MCF 10A (cell line): ENCODE data around the gene RGS3. TPM values are rescaled to one million over a fixed set of nuclear protein-coding genes. Genes with fewer than 3 reads are reported as not detected.

ENCODE experiments used
- BruUV-seq: library from RNA; stranded (reverse); fragments of 400-500 nt; replicated peaks from 2 replicates; lab custom pipeline; 2021; lab: Mats Ljungman, UMichigan
- CTCF ChIA-PET: fragments of 300-600 bp; sonication (Branson Sonifier 250); formaldehyde crosslinking; extraction: SDS; loops from one replicate; lab custom pipeline; 2021; ENCODE audit warnings: antibody characterized with exemption, inconsistent platforms; lab: Yijun Ruan, JAX
- POLR2A ChIA-PET: fragments of 300-600, 350-650 bp; sonication (Branson Sonifier 250); formaldehyde crosslinking; extraction: SDS; loops from one replicate; lab custom pipeline; 2020; ENCODE audit warnings: antibody characterized with exemption, inconsistent platforms; lab: Yijun Ruan, JAX
- DNase-seq: peaks from one replicate; pipeline ENCODE4 v3.0.0-alpha.2; 2018; ENCODE audit not compliant: unreplicated experiment
- H3K27ac Mint-ChIP-seq: one replicate; pipeline ENCODE4 v1.8.0; 2022; ENCODE audit warnings: mild to moderate bottlenecking, low read depth, mixed read lengths; ENCODE audit not compliant: unreplicated experiment
- H3K27me3 Mint-ChIP-seq: one replicate; pipeline ENCODE4 v1.8.0; 2022; ENCODE audit warnings: mixed read lengths; ENCODE audit not compliant: insufficient read depth, unreplicated experiment
- H3K36me3 Mint-ChIP-seq: one replicate; pipeline ENCODE4 v1.8.0; 2022; ENCODE audit warnings: mild to moderate bottlenecking, moderate library complexity, mixed read lengths; ENCODE audit not compliant: insufficient read depth, unreplicated experiment
- H3K4me1 Mint-ChIP-seq: one replicate; pipeline ENCODE4 v1.8.0; 2022; ENCODE audit warnings: mixed read lengths; ENCODE audit not compliant: insufficient read depth, unreplicated experiment
- H3K4me3 Mint-ChIP-seq: one replicate; pipeline ENCODE4 v1.8.0; 2022; ENCODE audit warnings: mild to moderate bottlenecking, moderate library complexity, mixed read lengths; ENCODE audit not compliant: unreplicated experiment
- H3K9me3 Mint-ChIP-seq: one replicate; pipeline ENCODE4 v1.8.0; 2022; ENCODE audit warnings: mixed read lengths; ENCODE audit not compliant: unreplicated experiment
- intact Hi-C: fragments of 100-400 bp; cut with micrococcal nuclease; formaldehyde crosslinking; loops from 2 replicates; pipeline ENCODE4 v1.14.1; 2022
- total RNA-seq: library from RNA; stranded (reverse); gene quantifications from 2 replicates; pipeline ENCODE4 v1.2.3, GENCODE V29; 2022
- TF ChIP-seq, protein P1 (sequence below): fragments of 200-600 bp; IDR thresholded peaks from one replicate; pipeline ENCODE4 v1.8.0; 2022; ENCODE audit warnings: antibody characterized with exemption, mild to moderate bottlenecking; ENCODE audit not compliant: unreplicated experiment

The RGS3 gene
- total RNA-seq, 1 experiment from 2014 or later = 32.1 TPM

GRCh38 chr9:113606510-113606909, 143.0 kb downstream of the RGS3 start:
- CTCF ChIA-PET = interaction anchor here (0.5 to 10.1 kb wide), 6 partner anchors 10 to 161 kb away, joined by 3 to 81 read pairs (median 4); no protein-coding TSS in a partner anchor
- POLR2A ChIA-PET = interaction anchor here (1.1 kb wide), 1 partner anchor 10 kb away, joined by 3 read pairs; no protein-coding TSS in a partner anchor
- intact Hi-C loops = no loop called here
- H3K27me3 Mint-ChIP-seq = no peaks in the 10 kb centered on the region
- TF ChIP-seq, protein P1, sequence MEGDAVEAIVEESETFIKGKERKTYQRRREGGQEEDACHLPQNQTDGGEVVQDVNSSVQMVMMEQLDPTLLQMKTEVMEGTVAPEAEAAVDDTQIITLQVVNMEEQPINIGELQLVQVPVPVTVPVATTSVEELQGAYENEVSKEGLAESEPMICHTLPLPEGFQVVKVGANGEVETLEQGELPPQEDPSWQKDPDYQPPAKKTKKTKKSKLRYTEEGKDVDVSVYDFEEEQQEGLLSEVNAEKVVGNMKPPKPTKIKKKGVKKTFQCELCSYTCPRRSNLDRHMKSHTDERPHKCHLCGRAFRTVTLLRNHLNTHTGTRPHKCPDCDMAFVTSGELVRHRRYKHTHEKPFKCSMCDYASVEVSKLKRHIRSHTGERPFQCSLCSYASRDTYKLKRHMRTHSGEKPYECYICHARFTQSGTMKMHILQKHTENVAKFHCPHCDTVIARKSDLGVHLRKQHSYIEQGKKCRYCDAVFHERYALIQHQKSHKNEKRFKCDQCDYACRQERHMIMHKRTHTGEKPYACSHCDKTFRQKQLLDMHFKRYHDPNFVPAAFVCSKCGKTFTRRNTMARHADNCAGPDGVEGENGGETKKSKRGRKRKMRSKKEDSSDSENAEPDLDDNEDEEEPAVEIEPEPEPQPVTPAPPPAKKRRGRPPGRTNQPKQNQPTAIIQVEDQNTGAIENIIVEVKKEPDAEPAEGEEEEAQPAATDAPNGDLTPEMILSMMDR = no peak
- no peaks in the 10 kb centered on the region for H3K36me3 Mint-ChIP-seq
- BruUV-seq = no TSS peak
- H3K27ac Mint-ChIP-seq = no peak overlapping the region
- no peak for DNase-seq
- no peak overlapping the region for H3K4me3 Mint-ChIP-seq
- H3K4me1 Mint-ChIP-seq = peaks cover 13% of the 10 kb centered on the region
- no peaks in the 10 kb centered on the region for H3K9me3 Mint-ChIP-seq

- Mint-ChIP-seq H3K4me1 (peaks cover 5% of the 10 kb centered on the region), H3K9me3 (no peaks in the 10 kb centered on the region), H3K36me3 (no peaks in the 10 kb centered on the region), H3K27me3 (no peaks in the 10 kb centered on the region), H3K4me3 (no peak overlapping the region), H3K27ac (no peak overlapping the region)
- no TSS peak for BruUV-seq
- POLR2A ChIA-PET = no interaction called here
- TF ChIP-seq, protein P1 = no peak
- intact Hi-C loops = no loop called here
- CTCF ChIA-PET = interaction anchor here (1.0 to 10.1 kb wide), 2 partner anchors 49 to 355 kb away, joined by 3 to 81 read pairs; no protein-coding TSS in a partner anchor
- DNase-seq = no peak
Observed at GRCh38 chr9:113608082-113608685, 144.7 kb downstream of the RGS3 start.

DNA sequence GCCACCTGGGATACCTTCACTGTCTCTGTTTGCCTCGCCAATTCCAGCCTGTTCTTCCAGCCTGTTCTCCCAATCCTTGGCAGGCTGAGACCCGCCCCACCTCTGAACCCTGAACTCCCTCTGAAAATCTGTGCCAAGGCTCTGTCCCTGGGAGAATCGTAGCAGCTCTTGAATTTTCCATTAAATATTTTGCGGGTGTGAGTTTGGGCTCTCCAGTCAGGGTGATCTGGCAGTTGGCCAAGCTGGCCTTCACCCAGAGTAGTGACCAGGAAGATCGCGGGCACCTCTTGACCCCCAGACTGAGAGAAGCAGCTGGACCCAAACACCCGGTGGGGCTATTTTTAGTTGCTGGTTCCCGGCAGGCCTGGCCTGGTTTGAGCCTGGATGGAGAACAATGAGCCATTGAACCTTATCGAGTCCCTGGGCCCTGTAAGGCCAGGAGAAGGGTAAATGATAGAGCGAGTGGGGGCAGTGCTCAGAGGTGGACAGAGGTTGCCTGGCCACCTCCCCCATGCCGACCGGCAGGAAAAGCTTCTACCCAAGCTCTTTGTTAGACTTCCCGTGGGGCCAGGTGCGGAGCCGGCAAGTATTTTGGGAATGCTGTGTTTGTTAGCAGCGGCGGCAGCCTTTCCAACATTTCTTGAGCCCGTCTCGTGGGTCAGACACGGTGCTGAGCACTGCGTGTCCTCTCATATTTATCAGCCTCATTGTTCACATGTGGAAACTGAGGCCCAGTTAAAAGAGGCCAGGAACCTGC, 146.2 kb downstream of the RGS3 start:
- Mint-ChIP-seq H3K27ac (no peak overlapping the region), H3K36me3 (no peaks in the 10 kb centered on the region), H3K4me3 (no peak overlapping the region), H3K27me3 (no peaks in the 10 kb centered on the region), H3K4me1 (no peaks in the 10 kb centered on the region), H3K9me3 (no peaks in the 10 kb centered on the region)
- ChIA-PET CTCF (interaction anchor here (0.6 to 1.1 kb wide), 4 partner anchors 18 to 318 kb away, joined by 3 to 4 read pairs (median 4); no protein-coding TSS in a partner anchor), POLR2A (no interaction called here)
- no peak for DNase-seq
- intact Hi-C loops = no loop called here
- no TSS peak for BruUV-seq
- TF ChIP-seq, protein P1 = no peak

DNA sequence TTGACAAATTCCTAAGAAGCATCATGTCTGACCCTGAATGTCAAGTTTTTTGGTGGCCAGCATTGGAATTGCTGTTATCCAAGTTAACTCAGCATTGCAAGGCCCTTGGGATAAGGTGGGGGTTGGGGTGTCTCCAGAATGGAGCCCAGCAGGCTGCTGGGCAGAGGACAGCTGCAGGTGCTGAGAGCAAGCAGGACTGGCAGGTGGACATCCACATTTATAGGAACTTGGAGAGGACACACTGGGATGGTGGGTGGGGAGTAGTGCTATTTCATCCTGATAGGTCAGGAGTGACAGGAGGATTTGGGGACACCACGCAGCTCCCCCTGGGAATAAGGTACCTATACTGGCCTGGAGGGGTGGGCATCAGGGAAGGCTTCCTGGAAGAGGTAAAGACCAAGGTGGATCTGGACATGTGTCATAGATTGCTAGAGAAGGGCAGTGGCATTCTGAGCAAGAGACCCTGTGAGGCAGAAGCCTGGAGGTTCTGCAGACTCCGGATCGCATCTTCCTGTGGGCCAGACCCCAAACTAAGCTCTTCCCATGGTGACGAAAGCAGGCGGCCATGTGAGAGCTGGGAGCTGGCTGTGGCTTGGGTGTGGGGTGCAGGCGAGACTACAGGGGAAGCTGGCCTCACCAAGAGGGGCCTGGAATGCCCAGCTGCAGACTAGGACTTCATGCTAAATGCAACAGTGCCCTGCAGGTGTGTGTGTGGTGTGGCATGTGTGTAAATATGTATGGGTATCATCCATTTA, 148.1 kb downstream of the RGS3 start:
- ChIA-PET POLR2A (no interaction called here), CTCF (interaction anchor here (0.8 to 1.1 kb wide), 4 partner anchors 11 to 44 kb away, joined by 3 to 4 read pairs (median 4); no protein-coding TSS in a partner anchor)
- H3K36me3 Mint-ChIP-seq = no peaks in the 10 kb centered on the region
- no peaks in the 10 kb centered on the region for H3K27me3 Mint-ChIP-seq
- no peak for DNase-seq
- TF ChIP-seq, protein P1 = no peak
- no peaks in the 10 kb centered on the region for H3K4me1 Mint-ChIP-seq
- no peak overlapping the region for H3K4me3 Mint-ChIP-seq
- H3K27ac Mint-ChIP-seq = no peak overlapping the region
- no TSS peak for BruUV-seq
- no peaks in the 10 kb centered on the region for H3K9me3 Mint-ChIP-seq
- intact Hi-C loops = no loop called here
